Measurements from ENCODE around the gene ASH1L.
A peak's percentile ranks its signal among the peaks of the same experiment; 100 is the strongest.
"Not testable (repeated sequence)": the region's sequence is repeated elsewhere in the genome, so short reads cannot be mapped to it uniquely, and the experiment has no call there.

Gene ASH1L, protein sequence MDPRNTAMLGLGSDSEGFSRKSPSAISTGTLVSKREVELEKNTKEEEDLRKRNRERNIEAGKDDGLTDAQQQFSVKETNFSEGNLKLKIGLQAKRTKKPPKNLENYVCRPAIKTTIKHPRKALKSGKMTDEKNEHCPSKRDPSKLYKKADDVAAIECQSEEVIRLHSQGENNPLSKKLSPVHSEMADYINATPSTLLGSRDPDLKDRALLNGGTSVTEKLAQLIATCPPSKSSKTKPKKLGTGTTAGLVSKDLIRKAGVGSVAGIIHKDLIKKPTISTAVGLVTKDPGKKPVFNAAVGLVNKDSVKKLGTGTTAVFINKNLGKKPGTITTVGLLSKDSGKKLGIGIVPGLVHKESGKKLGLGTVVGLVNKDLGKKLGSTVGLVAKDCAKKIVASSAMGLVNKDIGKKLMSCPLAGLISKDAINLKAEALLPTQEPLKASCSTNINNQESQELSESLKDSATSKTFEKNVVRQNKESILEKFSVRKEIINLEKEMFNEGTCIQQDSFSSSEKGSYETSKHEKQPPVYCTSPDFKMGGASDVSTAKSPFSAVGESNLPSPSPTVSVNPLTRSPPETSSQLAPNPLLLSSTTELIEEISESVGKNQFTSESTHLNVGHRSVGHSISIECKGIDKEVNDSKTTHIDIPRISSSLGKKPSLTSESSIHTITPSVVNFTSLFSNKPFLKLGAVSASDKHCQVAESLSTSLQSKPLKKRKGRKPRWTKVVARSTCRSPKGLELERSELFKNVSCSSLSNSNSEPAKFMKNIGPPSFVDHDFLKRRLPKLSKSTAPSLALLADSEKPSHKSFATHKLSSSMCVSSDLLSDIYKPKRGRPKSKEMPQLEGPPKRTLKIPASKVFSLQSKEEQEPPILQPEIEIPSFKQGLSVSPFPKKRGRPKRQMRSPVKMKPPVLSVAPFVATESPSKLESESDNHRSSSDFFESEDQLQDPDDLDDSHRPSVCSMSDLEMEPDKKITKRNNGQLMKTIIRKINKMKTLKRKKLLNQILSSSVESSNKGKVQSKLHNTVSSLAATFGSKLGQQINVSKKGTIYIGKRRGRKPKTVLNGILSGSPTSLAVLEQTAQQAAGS (N-terminal part only)

GRCh38 chr1:155562581-155563376 is at the start of gene ASH1L:
TSS of gene ASH1L (minus strand) at chr1:155562803. CDS start at chr1:155521519, 41,284 bp downstream.
- Histone ChIP-seq H3K4me3 (peak within 1 kb of the TSS; percentile 73 to 98 (median 91)), H3K27ac (peak within 1 kb of the TSS; percentile 94 to 100 (median 98))

DNA sequence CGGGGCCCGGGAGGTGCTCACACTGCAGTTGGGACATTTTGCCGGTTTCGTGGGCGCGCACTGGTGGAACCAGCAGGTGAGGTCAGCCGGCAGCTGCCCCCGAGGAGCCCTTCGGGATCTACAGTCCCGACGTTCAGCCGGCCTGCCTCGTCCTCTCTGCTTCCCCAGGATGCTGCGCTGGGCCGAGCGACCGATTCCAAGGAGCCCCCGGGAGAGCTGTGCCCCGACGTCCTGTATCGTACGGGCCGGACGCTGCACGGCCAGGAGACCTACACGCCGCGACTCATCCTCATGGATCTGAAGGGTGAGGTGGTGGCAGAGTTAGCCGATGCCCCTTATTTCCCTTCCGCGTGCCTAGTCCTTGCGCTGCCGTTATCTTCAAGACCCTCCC is 47.6 kb upstream of the ASH1L start:
- not testable (repeated sequence) for H3K27ac ChIP-seq
- H3K4me3 ChIP-seq: peak overlapping the region; percentile 48 to 73 (median 57)

- Histone ChIP-seq H3K27ac (peak within 1 kb of the TSS in 20 of 21 experiments; percentile 11 to 92 (median 79)), H3K4me3 (peak within 1 kb of the TSS; percentile 48 to 73 (median 57))
These were observed 47.1 kb upstream of the ASH1L start, which contains the start of gene MSTO1 for GRCh38 chr1:155609515-155610256. TSS of gene MSTO1 (plus strand) at chr1:155610218. CDS start at chr1:155610249, 31 bp downstream.

GRCh38 chr1:155608888-155609225 is 46.3 kb upstream of the ASH1L start:
- H3K27ac ChIP-seq: no peak overlapping the region
- H3K4me3 ChIP-seq: no peak overlapping the region

- no peak overlapping the region for H3K27ac ChIP-seq
These were observed 45.1 kb upstream of the ASH1L start for GRCh38 chr1:155607708-155608107.

GRCh38 chr1:155599828-155600572 is 37.4 kb upstream of the ASH1L start:
- H3K27ac ChIP-seq: not testable (repeated sequence)

More at GRCh38 chr1:155607708-155608107, 45.1 kb upstream of the ASH1L start:
- H3K4me3 ChIP-seq: no peak overlapping the region

DNA sequence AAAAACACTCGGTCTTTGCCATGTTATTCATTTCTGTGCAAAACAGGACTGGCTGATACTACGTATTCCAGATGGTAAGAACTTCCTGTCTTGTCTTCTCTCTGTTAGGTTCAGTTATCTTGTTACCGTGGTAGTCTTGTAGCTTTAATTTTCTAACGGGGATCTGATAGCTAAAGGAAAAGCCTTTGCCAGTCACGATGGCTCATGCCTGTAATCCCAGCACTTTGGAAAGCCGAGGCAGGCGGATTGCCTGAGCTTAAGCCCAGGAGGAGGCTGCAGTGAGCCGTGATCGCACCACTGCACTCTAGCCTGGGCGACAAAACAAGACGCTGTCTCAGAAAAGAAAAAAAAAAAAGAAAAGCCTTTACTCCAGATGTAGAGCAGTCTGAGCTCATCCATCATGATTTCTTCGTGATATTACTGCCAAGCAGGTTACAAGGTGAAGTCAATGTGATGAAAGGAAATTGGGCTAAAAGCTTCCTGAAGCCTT is 36.3 kb upstream of the ASH1L start:
- Histone ChIP-seq H3K27ac (peak overlapping the region in 1 of 21 experiments; percentile 29), H3K4me3 (peak overlapping the region in 2 of 7 experiments; percentile 7 to 8)

More at GRCh38 chr1:155599828-155600572, 37.4 kb upstream of the ASH1L start:
- H3K4me3 ChIP-seq: not testable (repeated sequence)

DNA sequence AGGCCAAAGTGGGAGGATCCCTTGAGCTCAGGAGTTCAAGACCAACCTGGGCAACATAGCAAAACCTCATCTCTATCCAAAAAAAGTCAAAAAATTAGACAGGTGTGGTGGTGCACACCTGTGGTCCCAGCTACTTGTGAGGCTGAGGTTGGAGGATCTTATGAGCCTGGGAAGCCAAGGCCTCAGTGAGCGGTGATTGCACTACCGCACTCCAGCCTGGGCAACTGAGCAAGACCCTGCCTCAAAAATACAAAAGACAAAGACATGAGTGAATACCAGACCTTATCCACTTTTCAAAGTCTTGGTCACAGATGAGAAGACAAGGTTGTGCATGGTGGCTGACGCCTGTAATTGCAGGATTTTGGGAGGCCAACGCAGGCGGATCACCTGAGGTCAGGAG is 34.3 kb upstream of the ASH1L start:
- Histone ChIP-seq H3K4me3 (no peak overlapping the region), H3K27ac (no peak overlapping the region)

DNA sequence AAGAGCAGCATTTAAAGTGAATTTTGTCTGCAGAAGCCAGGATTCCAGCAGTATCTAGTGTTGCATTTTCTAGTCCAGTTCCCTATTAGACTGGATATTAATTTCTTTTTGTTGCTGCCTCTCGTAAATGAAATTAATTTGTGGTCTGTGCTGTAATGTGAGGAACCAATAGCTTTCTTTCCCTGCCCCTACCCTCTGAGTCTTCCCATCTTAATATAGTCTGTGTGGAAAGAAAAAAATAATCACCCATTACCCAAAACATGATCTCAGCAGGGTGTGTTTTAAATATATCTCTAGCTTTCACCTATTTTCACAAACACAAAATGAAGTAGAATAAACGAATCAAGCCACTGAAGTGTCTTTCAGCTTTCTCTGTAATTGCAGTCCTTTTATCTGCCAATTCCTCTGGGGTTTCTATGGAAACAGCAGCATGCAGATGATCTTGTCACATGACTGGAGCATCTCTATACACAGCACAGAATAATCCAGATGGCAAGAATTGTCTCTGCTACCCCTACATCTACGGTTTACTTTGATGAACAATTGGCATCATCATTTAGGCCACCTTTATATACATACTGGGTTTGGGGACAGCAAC is 33.4 kb upstream of the ASH1L start:
- not testable (repeated sequence) for H3K27ac ChIP-seq, H3K4me3 ChIP-seq

GRCh38 chr1:155591770-155592169 is 29.2 kb upstream of the ASH1L start:
- Histone ChIP-seq H3K27ac (no peak overlapping the region), H3K4me3 (no peak overlapping the region)

DNA sequence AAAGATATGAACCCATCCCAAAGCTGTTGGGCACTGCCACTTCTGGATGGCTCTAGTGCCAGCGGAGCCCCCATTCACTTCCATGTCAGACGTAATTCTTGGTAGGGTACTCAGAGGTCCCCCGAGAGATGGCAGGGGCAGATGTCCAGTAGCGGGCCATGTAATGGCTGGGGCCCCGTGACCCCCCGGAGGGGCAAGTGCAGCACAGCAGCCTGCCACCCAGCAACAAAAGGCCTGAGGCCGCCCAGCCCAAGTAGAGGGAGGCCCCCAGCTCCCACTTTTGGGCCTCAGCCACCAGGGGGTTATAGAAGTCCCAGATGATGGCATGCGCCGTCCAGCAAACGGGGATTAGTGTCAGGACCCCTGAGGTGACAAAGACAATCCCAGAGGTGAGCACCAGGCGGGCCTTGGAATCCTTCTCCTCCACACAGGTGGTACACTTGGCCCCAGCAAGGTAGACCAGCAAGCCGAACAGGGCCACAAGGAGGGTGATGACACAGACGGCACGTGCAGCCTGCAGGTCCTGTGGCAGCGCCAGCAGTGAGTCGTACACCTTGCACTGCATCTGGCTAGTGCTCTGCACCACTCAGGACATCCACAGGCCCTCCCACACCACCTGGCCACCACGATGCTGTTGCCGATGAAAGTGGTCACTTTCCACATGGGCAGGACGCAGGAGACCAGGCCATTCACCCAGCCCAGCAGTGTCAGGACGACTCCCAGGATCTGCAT is 28.1 kb upstream of the ASH1L start:
- H3K27ac ChIP-seq: peak overlapping the region in 1 of 21 experiments; percentile 3

GRCh38 chr1:155589282-155589681 is 26.7 kb upstream of the ASH1L start:
- H3K27ac ChIP-seq, H3K4me3 ChIP-seq: not testable (repeated sequence)

More for the DNA sequence above, 28.1 kb upstream of the ASH1L start:
- not testable (repeated sequence) for H3K4me3 ChIP-seq

- H3K4me3 ChIP-seq: not testable (repeated sequence)
These were observed 21.2 kb upstream of the ASH1L start for GRCh38 chr1:155583846-155584245.

DNA sequence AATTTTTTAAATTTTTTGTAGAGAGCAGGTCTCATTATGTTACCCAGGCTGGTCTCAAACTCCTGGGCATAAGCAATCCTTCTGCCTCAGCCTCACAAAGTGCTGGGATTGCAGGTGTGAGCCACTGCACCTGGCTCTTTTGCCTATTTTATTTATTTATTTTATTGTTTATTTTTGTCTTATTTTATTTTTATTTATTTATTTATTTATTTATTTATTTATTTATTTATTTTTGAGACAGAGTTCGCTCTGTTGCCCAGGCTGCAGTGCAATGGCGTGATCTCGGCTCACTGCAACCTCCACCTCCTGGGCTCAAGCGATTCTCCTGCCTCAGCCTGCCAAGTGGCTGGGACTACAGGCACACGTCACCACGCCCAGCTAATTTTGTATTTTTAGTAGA is 13.0 kb upstream of the ASH1L start:
- H3K27ac ChIP-seq, H3K4me3 ChIP-seq: not testable (repeated sequence)

More at GRCh38 chr1:155583846-155584245, 21.2 kb upstream of the ASH1L start:
- H3K27ac ChIP-seq: not testable (repeated sequence)

DNA sequence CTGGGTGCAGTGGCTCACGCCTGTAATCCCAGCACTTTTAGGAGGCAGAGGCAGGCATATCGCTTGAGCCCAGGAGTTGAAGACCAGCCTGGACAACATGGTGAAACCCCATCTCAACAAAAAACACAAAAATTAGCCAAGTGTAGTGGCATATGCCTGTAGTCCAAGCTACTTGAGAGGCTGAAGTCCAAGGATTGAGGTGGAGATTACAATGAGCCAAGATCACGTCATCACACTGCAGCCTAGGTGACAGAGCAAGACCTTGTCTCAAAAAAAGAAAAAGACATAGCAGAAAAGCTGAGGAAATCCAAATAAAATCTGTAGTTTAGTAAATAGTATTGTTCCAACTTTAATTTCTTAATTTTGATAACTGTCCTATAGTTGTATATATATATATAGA is 11.5 kb upstream of the ASH1L start:
- Histone ChIP-seq H3K4me3 (no peak overlapping the region), H3K27ac (no peak overlapping the region)

DNA sequence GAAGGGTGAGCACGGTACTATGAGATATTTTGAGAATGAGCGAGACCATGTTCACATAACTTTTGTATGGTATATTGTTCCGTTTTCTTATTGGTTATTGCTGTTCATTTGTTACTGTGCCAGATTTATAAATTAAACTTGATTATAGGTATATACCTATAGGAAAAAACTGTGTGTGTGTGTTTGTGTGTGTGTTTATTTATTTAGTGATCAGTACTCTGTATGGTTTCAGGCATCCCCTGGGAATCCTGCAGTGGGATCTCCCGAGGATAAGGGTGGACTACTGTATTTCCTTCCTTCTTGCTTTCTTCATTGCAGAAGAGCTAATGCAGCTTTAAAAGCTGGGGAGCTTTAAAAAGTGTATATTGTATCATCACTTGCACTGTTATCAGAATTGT is 8.0 kb upstream of the ASH1L start:
- H3K27ac ChIP-seq: no peak overlapping the region
- H3K4me3 ChIP-seq: no peak overlapping the region

Data from skin epidermis (tissue), 12 donors.